PFSK-1 (cell line): ENCODE data around the gene IGF1R.

Experiments
- FOXP2 ChIP-seq: optimal IDR thresholded peaks from 2 replicates; pipeline ENCODE3; 2011; ENCODE audit warnings: borderline replicate concordance, control low read depth, inconsistent platforms; ENCODE audit not compliant: insufficient read depth; ENCODE audit errors: extremely low read length, extremely low read depth
- POLR2AphosphoS5 ChIP-seq: IDR thresholded peaks from 2 replicates; pipeline ENCODE4 v1.6.1; 2012; ENCODE audit warnings: low read depth, mild to moderate bottlenecking, control low read depth, low read length, moderate library complexity
- REST ChIP-seq, 2 experiments: IDR thresholded peaks; 2 replicates each; pipeline versions ENCODE4 v1.6.1 to v1.8.0; 2011 to 2012; ENCODE audit warnings: low read depth in 2 of 2, low read length in 2 of 2, control low read depth in 1 of 2, inconsistent platforms in 1 of 2, mild to moderate bottlenecking in 1 of 2, moderate library complexity in 1 of 2; ENCODE audit not compliant: insufficient read depth in 1 of 2
- SIN3A ChIP-seq: IDR thresholded peaks from 2 replicates; pipeline ENCODE4 v1.6.1; 2012; ENCODE audit warnings: mild to moderate bottlenecking, low read length, moderate library complexity, borderline replicate concordance; ENCODE audit not compliant: insufficient read depth
- TAF1 ChIP-seq: IDR thresholded peaks from 2 replicates; pipeline ENCODE4 v1.6.1; 2012; ENCODE audit warnings: low read length, control low read depth, borderline replicate concordance; ENCODE audit not compliant: insufficient read depth

GRCh38 chr15:98926236-98926635 lies 277.9 kb downstream of the IGF1R start:
- no peak for TF ChIP-seq POLR2AphosphoS5
- TF ChIP-seq REST (IDR thresholded peaks at IDR 0.05; ENCODE audit: insufficient read depth in 1 of 2, low read depth in 2 of 2, low read length in 2 of 2), result no peak
- TF ChIP-seq TAF1, result no peak
- no peak for TF ChIP-seq SIN3A
- TF ChIP-seq FOXP2, result no peak
